Upper lobe of right lung (tissue), 1 donor: ENCODE results near the gene SH3BP2. TPM values are rescaled to one million over a fixed set of nuclear protein-coding genes. Genes with fewer than 3 reads are reported as not detected.

Experiments used
- ATAC-seq: fragments of 200-7000 bp; cut with Tn5 transposase; one replicate; pipeline ENCODE4 v1.9.1; 2020; ENCODE audit warnings: mild to moderate bottlenecking, moderate library complexity
- DNase-seq: peaks from one replicate; pipeline ENCODE4 v3.0.0-alpha.2; 2020
- H3K27ac ChIP-seq: fragments of 200-600 bp; one replicate; pipeline ENCODE4 v1.8.0; 2022
- H3K27me3 ChIP-seq: fragments of 200-600 bp; one replicate; pipeline ENCODE4 v1.8.0; 2022; ENCODE audit warnings: mild to moderate bottlenecking
- H3K36me3 ChIP-seq: fragments of 200-600 bp; one replicate; pipeline ENCODE4 v1.8.0; 2022
- H3K4me1 ChIP-seq: fragments of 200-600 bp; one replicate; pipeline ENCODE4 v1.8.0; 2022
- H3K4me3 ChIP-seq: fragments of 200-600 bp; one replicate; pipeline ENCODE4 v1.8.0; 2022; ENCODE audit warnings: mild to moderate bottlenecking
- H3K9me3 ChIP-seq: fragments of 200-600 bp; one replicate; pipeline ENCODE4 v1.8.0; 2022
- CTCF ChIP-seq: fragments of 200-600 bp; IDR thresholded peaks from one replicate; pipeline ENCODE4 v1.8.0; 2022; ENCODE audit warnings: antibody characterized with exemption
- intact Hi-C: fragments of 100-400 bp; cut with DNase I; formaldehyde crosslinking; loops from one replicate; pipeline ENCODE4 v1.11.0; 2022
- total RNA-seq: library from RNA; stranded (reverse); fragmentation: NEBNext Ultra II Directional; extraction: Animal tissue kit (Norgen Biotek cat#: 25700); gene quantifications from one replicate; pipeline ENCODE4 v1.2.1, GENCODE V29; 2021
- donor health status: DM: no; HTN: yes; CAD: no; lungs with severe emphysema.

The SH3BP2 gene
- total RNA-seq, 1 donor from 2014 or later: 99.0 TPM

DNA sequence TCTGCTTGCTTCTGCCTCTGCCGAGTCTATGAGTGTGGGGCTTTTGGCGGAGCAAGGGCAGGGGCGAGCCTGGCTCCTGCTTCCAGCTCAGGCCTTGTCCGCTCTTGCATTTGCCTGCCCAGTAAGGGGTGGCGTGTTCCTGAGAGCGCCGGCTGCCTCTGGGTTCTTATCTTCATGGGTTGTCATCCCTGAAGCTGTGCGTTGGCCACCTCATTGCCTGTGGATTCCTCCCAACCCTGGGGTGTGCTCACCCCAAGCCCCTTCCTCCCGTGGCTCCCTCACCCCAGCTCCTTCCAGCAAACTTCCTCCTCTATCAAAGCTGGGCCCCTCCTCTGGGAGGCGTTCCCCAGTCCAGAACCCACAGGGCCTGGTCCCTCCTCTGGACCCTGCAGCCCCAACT, 17.5 kb downstream of the SH3BP2 start:
- intact Hi-C loops: no loop called here
- Histone ChIP-seq H3K9me3 (no peaks in the 10 kb centered on the region), H3K36me3 (no peaks in the 10 kb centered on the region), H3K27me3 (no peaks in the 10 kb centered on the region), H3K4me3 (no peak overlapping the region), H3K4me1 (peaks cover 74% of the 10 kb centered on the region), H3K27ac (peak overlapping the region; percentile 90)
- TF ChIP-seq CTCF: no peak
- DNase-seq (no peak), ATAC-seq (no peak)

- peak overlapping the region; percentile 62 for H3K4me3 ChIP-seq
- peak overlapping the region; percentile 90 for H3K27ac ChIP-seq
- intact Hi-C loops: no loop called here
- no peak for TF ChIP-seq CTCF
- DNase-seq (peak; percentile 90), ATAC-seq (peak; percentile 85)
- H3K27me3 ChIP-seq: no peaks in the 10 kb centered on the region
- H3K4me1 ChIP-seq: peaks cover 63% of the 10 kb centered on the region
- no peaks in the 10 kb centered on the region for H3K9me3 ChIP-seq
- H3K36me3 ChIP-seq: no peaks in the 10 kb centered on the region
These were observed 19.1 kb downstream of the SH3BP2 start for GRCh38 chr4:2811830-2812611.

GRCh38 chr4:2812612-2813354, 19.9 kb downstream of the SH3BP2 start:
- H3K4me1 ChIP-seq: peaks cover 63% of the 10 kb centered on the region

DNA sequence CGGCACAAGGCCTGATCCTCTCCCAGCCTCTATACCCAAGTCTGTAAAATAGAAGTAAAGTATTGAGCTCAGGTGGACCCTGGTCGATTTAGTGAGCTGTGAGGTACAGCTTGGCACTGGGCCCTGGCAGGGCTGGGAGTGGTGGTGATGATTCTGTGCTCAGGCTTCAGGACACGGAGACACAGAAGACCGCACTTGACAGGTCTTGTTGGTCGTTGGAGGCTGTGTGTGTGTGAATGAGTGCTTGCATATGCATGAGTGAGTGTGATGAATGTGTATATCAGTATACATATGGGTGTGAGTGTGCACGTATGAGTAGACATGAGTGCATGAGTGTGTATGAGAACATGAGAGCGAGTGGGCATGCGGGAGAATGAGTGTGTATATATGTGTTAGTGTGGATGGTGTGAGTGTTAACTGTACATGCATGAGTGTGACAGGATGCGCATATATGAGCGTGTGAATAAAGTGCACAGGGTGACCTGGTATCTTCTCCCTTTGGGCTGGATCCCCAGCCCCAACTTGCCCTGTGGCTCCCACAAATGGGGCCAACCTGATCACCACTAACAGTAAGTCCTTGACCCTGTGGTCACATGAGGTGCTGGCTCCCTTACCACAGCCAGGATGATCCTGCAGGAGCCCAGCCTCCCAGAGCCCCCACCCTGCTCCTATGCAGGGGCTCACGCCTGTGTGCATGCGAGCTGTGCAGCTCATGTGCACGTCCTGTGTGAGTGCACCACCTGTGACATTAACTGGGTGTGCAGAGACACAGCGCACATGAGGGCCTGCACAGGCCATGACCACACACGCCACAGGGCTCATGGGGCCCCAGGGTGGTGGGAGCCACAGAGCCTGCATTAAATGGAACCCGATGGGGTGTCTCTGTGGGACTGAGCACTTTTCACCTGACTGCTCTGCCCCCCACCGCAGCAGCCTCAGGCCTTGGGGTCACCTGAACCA, 20.8 kb downstream of the SH3BP2 start:
- Histone ChIP-seq H3K27ac (peak overlapping the region; percentile 90), H3K27me3 (no peaks in the 10 kb centered on the region), H3K4me3 (peak overlapping the region; percentile 62), H3K9me3 (no peaks in the 10 kb centered on the region), H3K36me3 (no peaks in the 10 kb centered on the region), H3K4me1 (peaks cover 60% of the 10 kb centered on the region)
- DNase-seq (no peak), ATAC-seq (no peak)
- no peak for TF ChIP-seq CTCF
- intact Hi-C loops: no loop called here

More at GRCh38 chr4:2812612-2813354, 19.9 kb downstream of the SH3BP2 start:
- Histone ChIP-seq H3K4me3 (peak overlapping the region; percentile 62), H3K27ac (peak overlapping the region; percentile 90), H3K9me3 (no peaks in the 10 kb centered on the region), H3K27me3 (no peaks in the 10 kb centered on the region), H3K36me3 (no peaks in the 10 kb centered on the region)
- no peak for TF ChIP-seq CTCF
- intact Hi-C loops: no loop called here
- peak; percentile 2 for ATAC-seq
- no peak for DNase-seq

DNA sequence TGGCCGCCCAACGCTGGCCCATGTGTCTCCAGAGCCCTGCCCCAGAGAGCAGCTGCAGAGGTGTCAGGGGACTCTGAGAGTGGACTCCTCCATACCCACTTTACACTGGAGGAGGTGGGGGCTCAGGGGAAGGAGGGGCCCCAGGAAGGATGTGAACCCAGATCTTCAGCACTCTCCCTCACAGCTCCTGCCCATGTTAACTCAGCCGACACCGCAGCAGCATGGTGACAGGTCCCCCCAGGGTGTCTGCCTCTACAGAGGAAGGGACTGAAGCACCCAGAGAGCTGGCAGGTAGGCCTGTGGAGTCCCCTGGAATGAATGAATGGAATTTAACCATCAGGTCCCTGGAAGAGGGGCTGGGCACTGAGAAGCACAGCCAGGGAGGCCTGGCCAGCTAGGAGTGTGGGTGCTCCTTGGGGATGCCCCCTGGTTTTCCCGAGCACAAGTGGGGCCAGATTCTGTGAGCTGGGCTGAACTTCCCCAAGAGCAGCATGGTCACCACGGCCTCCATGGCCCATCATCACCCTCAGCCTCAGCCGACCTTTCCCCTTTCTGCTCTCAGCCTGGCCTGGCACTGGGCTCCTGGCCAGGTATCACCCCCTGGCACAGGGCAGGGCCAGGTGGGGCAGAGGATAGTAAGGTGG, 21.9 kb downstream of the SH3BP2 start:
- H3K27ac ChIP-seq: no peak overlapping the region
- H3K9me3 ChIP-seq: no peaks in the 10 kb centered on the region
- intact Hi-C loops: no loop called here
- no peak for TF ChIP-seq CTCF
- H3K36me3 ChIP-seq: no peaks in the 10 kb centered on the region
- no peak for DNase-seq
- H3K4me3 ChIP-seq: no peak overlapping the region
- peaks cover 61% of the 10 kb centered on the region for H3K4me1 ChIP-seq
- no peak for ATAC-seq
- H3K27me3 ChIP-seq: no peaks in the 10 kb centered on the region
